Ascending aorta (tissue), 2 donors: ENCODE data around the gene SLC30A1. TPM values are rescaled to one million over a fixed set of nuclear protein-coding genes. Genes with fewer than 3 reads are reported as not detected.

Experiments
- DNase-seq, 2 donors: peaks; one replicate each; pipeline ENCODE4 v3.0.0-alpha.2; 2019; ENCODE audit warnings: low spot score in 2 of 2
- H3K27ac ChIP-seq, 2 donors: fragments of 200-600 bp; sonication (generic); one replicate each; pipeline ENCODE4 v1.5.1; 2016 to 2017; ENCODE audit warnings: mild to moderate bottlenecking in 1 of 2
- H3K27me3 ChIP-seq: fragments of 200-600 bp; sonication (generic); one replicate; pipeline ENCODE4 v1.5.1; 2017
- H3K36me3 ChIP-seq, 2 donors: fragments of 200-600 bp; sonication (generic); one replicate each; pipeline ENCODE4 v1.5.1; 2016
- H3K4me1 ChIP-seq, 2 donors: fragments of 200-600 bp; sonication (generic); one replicate each; pipeline ENCODE4 v1.5.1; 2016 to 2017; ENCODE audit warnings: mild to moderate bottlenecking in 1 of 2
- H3K4me3 ChIP-seq, 2 donors: fragments of 200-600 bp; sonication (generic); one replicate each; pipeline ENCODE4 v1.5.1; 2016 to 2017; ENCODE audit warnings: mild to moderate bottlenecking in 1 of 2
- H3K9me3 ChIP-seq, 2 donors: fragments of 200-600 bp; sonication (generic); one replicate each; pipeline ENCODE4 v1.5.1; 2016
- intact Hi-C: fragments of 100-400 bp; cut with DNase I; formaldehyde crosslinking; loops from one replicate; pipeline ENCODE4 v1.15.1; 2023
- total RNA-seq: library from RNA; depleted of rRNA; stranded (reverse); fragments of >200 nt; gene quantifications from one replicate; pipeline ENCODE4 v1.1.0, GENCODE V29; 2016
- TF ChIP-seq, protein P1 (sequence below), 3 experiments: fragments of 200-600 bp in 2 of 3; fragments of 450-650 bp in 1 of 3; sonication (generic) in 2 of 3; IDR thresholded peaks; one replicate each; pipeline ENCODE4 v1.5.1; 2016 to 2019; ENCODE audit warnings: antibody characterized with exemption in 3 of 3, mild to moderate bottlenecking in 1 of 3, moderate library complexity in 1 of 3

Gene SLC30A1
- total RNA-seq, 1 donor from 2014 or later: 8.9 TPM

DNA sequence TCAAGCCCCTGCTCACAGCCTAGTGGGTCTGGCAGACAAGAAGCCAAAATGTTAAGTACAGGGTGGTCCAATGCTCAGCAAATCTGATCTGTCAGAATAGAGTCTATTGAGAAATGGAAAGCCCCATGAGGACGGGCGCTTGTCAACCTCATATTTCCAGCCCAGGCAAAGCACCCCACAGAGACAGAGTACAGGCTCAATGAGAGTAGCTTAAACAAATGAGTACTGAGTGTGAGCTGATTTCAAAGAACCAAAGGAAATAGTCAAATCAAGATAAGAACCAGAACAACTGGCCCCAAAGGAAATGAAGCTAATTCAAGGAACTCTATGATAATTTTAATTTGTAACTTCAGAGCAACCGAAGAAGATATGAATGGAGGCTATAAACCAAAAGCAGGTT, 44.6 kb upstream of the SLC30A1 start:
- DNase-seq: peak in 1 of 2 donors; percentile 24
- no peak overlapping the region for H3K4me3 ChIP-seq
- H3K27me3 ChIP-seq: no peaks in the 10 kb centered on the region
- intact Hi-C loops: no loop called here
- TF ChIP-seq, protein P1, sequence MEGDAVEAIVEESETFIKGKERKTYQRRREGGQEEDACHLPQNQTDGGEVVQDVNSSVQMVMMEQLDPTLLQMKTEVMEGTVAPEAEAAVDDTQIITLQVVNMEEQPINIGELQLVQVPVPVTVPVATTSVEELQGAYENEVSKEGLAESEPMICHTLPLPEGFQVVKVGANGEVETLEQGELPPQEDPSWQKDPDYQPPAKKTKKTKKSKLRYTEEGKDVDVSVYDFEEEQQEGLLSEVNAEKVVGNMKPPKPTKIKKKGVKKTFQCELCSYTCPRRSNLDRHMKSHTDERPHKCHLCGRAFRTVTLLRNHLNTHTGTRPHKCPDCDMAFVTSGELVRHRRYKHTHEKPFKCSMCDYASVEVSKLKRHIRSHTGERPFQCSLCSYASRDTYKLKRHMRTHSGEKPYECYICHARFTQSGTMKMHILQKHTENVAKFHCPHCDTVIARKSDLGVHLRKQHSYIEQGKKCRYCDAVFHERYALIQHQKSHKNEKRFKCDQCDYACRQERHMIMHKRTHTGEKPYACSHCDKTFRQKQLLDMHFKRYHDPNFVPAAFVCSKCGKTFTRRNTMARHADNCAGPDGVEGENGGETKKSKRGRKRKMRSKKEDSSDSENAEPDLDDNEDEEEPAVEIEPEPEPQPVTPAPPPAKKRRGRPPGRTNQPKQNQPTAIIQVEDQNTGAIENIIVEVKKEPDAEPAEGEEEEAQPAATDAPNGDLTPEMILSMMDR (IDR thresholded peaks at IDR 0.05): no peak
- no peaks in the 10 kb centered on the region for H3K36me3 ChIP-seq
- H3K9me3 ChIP-seq: no peaks in the 10 kb centered on the region
- no peak overlapping the region for H3K27ac ChIP-seq
- H3K4me1 ChIP-seq: no peaks in the 10 kb centered on the region

DNA sequence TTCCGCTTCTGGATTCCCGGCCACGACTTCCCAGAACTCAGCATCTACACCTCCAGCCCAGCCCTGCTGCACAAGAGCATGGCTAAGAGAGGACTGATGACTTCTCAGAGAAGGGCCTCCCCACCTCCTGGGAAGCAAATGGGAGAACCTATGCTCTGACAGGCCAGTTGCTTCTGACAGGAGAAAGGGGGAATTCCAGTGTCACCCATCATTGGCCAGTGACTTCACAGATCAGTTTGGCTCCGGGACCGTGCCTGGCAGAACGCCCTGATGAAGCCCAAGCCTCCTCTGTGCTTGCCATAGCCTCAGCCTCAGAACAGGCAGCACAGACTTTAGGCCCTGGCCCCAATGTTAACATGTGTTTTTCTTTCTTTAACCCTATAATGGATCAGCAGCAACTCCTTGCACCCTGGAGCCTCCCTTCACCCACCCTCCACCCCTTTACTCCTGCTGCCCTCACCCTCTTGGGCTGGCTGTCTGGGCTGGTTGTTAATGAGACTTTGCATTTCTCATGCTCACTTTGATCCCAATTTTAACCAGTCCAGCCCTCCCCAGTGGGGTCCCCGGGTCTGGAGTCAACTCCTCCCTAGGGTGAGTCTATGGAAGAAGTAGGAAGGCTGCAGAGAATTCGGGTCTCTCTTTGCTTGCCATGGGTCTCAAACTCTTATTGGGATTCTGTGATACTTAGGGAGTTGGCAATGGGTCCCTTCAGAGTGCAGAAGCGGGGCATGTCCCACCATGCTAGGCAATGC, 42.7 kb upstream of the SLC30A1 start:
- H3K27me3 ChIP-seq: no peaks in the 10 kb centered on the region
- no peaks in the 10 kb centered on the region for H3K9me3 ChIP-seq
- TF ChIP-seq, protein P1 (IDR thresholded peaks at IDR 0.05): no peak
- no peak overlapping the region for H3K4me3 ChIP-seq
- intact Hi-C loops: no loop called here
- peak in 1 of 2 donors; percentile 56 for DNase-seq
- no peak overlapping the region for H3K27ac ChIP-seq
- peaks cover 0 to 6% of the 10 kb centered on the region in 2 donors for H3K4me1 ChIP-seq
- H3K36me3 ChIP-seq: no peaks in the 10 kb centered on the region

GRCh38 chr1:211620097-211620496, 41.1 kb upstream of the SLC30A1 start:
- Histone ChIP-seq H3K27me3 (no peaks in the 10 kb centered on the region), H3K9me3 (no peaks in the 10 kb centered on the region), H3K4me3 (no peak overlapping the region), H3K36me3 (no peaks in the 10 kb centered on the region), H3K4me1 (peaks cover 0 to 11% of the 10 kb centered on the region in 2 donors), H3K27ac (no peak overlapping the region)
- TF ChIP-seq, protein P1 (IDR thresholded peaks at IDR 0.05): no peak
- intact Hi-C loops: no loop called here
- peak in 1 of 2 donors; percentile 33 for DNase-seq

DNA sequence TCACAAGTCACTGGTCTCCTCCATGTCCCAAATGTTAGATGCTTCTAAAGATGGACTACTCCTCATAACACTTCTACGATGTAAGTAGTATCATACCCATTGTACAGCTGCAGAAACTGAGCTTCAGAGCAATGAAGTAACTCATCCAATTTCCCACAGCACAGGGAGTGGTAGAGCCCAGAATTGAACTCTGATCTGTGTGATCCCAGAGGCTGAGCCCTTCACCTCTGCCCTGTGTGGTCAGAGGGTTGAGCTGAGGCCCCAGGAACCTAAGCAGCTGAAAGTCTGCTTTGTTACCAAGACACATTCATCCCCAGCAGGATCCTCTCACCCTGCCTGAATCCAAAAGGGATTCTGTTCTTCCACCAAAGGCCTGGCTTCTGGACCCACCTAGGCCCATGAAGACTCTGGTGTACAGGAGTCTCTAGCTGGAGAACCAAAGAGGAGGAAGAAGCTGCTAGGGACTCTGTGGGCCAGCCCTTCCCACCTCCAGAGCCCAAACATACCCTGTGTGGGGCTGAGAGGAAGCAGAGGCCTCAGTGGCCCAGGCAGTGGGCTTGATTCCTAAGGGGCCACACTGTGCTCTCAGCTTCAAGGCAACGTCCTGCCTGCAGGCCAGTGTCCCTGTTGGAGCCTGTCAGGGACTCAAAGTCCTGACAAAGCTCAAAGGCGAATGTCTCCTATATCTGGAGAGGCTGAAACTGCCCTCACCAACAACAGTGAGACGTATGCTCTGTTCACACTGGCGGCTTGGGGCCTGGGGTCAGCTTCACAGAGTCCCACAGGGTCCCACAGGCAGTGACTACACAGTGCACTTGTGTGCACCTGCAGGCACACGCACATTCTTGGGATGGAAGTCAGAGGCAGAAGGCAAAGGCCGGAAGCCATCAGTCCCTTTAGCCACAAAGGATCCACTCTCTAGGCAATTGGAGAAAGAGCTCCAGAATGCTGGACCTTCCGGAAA, 40.4 kb upstream of the SLC30A1 start:
- H3K36me3 ChIP-seq: no peaks in the 10 kb centered on the region
- peaks cover 0 to 11% of the 10 kb centered on the region in 2 donors for H3K4me1 ChIP-seq
- H3K27me3 ChIP-seq: no peaks in the 10 kb centered on the region
- TF ChIP-seq, protein P1 (IDR thresholded peaks at IDR 0.05): no peak
- no peaks in the 10 kb centered on the region for H3K9me3 ChIP-seq
- DNase-seq: peak in 1 of 2 donors; percentile 19
- no peak overlapping the region for H3K27ac ChIP-seq
- intact Hi-C loops: loop anchor here (10.0 kb wide), 1 partner anchor 1835 kb away; no protein-coding TSS in a partner anchor
- H3K4me3 ChIP-seq: no peak overlapping the region

GRCh38 chr1:211616965-211617297, 38.0 kb upstream of the SLC30A1 start:
- Histone ChIP-seq H3K4me3 (no peak overlapping the region), H3K27me3 (no peaks in the 10 kb centered on the region), H3K9me3 (no peaks in the 10 kb centered on the region), H3K27ac (peak overlapping the region; percentile 70 to 76), H3K36me3 (no peaks in the 10 kb centered on the region), H3K4me1 (peaks cover 0 to 17% of the 10 kb centered on the region in 2 donors)
- TF ChIP-seq, protein P1 (IDR thresholded peaks at IDR 0.05): no peak
- no peak for DNase-seq
- intact Hi-C loops: loop anchor here (2.0 to 10.0 kb wide), 2 partner anchors 26 to 1838 kb away; no protein-coding TSS in a partner anchor
